Neural crest cell (in vitro differentiated cells): ENCODE measurements around the gene GALNT18. TPM values are rescaled to one million over a fixed set of nuclear protein-coding genes. Genes with fewer than 3 reads are reported as not detected.

Source experiments
- DNase-seq: peaks from one replicate; pipeline ENCODE4 v3.0.0; 2021; ENCODE audit warnings: low read depth, mixed read lengths, low spot score
- H3K27ac Mint-ChIP-seq: one replicate; pipeline ENCODE4 v1.8.0; 2021; ENCODE audit warnings: mild to moderate bottlenecking, mixed read lengths; ENCODE audit not compliant: unreplicated experiment
- H3K27me3 Mint-ChIP-seq: 2 replicates; pipeline ENCODE4 v1.8.0; 2021; ENCODE audit warnings: low read depth, mild to moderate bottlenecking, mixed read lengths
- H3K36me3 Mint-ChIP-seq: 2 replicates; pipeline ENCODE4 v1.8.0; 2021; ENCODE audit warnings: low read depth, mild to moderate bottlenecking, mixed read lengths
- H3K4me1 Mint-ChIP-seq: 2 replicates; pipeline ENCODE4 v1.8.0; 2021; ENCODE audit warnings: mixed read lengths
- H3K4me3 Mint-ChIP-seq: one replicate; pipeline ENCODE4 v1.8.0; 2021; ENCODE audit warnings: mild to moderate bottlenecking, mixed read lengths
- H3K9me3 Mint-ChIP-seq: 2 replicates; pipeline ENCODE4 v1.8.0; 2021; ENCODE audit warnings: mixed read lengths
- total RNA-seq: library from RNA; stranded (reverse); gene quantifications from 2 replicates; pipeline ENCODE4 v1.2.1, GENCODE V29; 2021
- TF ChIP-seq, protein P1 (sequence below): fragments of 200-600 bp; sonication (generic); conservative IDR thresholded peaks from 2 replicates; pipeline ENCODE4 v1.5.0; 2021; ENCODE audit warnings: antibody characterized with exemption, mild to moderate bottlenecking

GALNT18 gene
- total RNA-seq, 1 donor from 2014 or later: 2.8 TPM

DNA sequence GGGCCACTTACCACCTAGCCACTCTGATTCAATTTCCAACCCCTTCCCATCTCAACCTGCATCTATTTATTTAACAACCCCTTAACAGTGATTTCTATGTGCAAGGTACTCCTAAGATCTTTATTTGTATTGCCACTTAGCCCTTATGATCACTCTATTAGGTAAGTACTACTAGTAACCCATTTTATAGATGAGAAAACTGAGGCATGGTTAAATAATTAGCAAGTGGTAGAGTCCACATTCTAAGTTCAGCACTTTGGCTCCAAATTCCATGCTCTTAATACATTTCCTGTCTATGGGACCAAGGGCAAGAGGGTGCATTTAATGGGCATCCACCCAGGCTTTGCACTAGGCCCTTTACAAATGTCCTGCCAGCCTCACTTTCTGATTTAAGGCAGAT, 230.6 kb downstream of the GALNT18 start:
- TF ChIP-seq, protein P1, sequence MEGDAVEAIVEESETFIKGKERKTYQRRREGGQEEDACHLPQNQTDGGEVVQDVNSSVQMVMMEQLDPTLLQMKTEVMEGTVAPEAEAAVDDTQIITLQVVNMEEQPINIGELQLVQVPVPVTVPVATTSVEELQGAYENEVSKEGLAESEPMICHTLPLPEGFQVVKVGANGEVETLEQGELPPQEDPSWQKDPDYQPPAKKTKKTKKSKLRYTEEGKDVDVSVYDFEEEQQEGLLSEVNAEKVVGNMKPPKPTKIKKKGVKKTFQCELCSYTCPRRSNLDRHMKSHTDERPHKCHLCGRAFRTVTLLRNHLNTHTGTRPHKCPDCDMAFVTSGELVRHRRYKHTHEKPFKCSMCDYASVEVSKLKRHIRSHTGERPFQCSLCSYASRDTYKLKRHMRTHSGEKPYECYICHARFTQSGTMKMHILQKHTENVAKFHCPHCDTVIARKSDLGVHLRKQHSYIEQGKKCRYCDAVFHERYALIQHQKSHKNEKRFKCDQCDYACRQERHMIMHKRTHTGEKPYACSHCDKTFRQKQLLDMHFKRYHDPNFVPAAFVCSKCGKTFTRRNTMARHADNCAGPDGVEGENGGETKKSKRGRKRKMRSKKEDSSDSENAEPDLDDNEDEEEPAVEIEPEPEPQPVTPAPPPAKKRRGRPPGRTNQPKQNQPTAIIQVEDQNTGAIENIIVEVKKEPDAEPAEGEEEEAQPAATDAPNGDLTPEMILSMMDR: no peak
- Mint-ChIP-seq H3K4me1 (peaks cover 3% of the 10 kb centered on the region), H3K27ac (no peak overlapping the region), H3K9me3 (no peaks in the 10 kb centered on the region), H3K27me3 (no peaks in the 10 kb centered on the region), H3K36me3 (no peaks in the 10 kb centered on the region), H3K4me3 (no peak overlapping the region)
- no peak for DNase-seq

DNA sequence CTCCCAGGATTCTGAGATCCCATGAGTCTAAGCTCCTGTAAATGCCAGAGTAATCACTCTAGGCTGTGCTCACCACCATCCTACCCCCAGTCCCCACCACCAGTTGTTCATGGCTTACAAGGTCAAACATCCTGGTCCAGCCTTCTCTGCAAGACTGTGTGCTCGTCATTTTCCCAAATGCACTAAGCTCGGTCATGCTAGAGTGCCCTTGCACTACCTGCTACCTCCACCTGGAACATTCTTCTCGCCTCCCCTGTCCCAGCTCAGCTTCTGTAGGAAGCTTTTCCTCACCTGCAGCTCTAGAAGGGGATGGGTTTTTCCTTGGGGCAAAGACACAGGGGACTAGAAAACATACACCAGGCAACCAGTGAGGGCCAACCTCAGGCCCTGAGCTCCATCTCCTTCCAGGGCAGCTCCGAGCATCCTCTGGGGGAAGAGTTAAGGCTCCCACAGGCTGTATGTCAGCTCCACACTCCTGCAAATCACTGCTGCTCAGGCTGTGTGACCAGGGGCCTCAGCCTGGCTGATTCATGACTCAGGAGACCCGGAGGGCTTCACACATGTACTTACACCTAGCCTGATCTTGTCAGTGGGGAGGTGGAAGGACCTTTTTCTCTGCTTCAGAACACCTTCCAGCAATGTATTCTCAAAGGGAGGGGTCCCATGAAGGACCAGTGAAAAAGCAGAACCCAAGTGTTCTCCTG, 231.6 kb downstream of the GALNT18 start:
- TF ChIP-seq, protein P1: no peak
- no peaks in the 10 kb centered on the region for H3K36me3 Mint-ChIP-seq
- DNase-seq: no peak
- H3K4me1 Mint-ChIP-seq: no peaks in the 10 kb centered on the region
- no peak overlapping the region for H3K4me3 Mint-ChIP-seq
- H3K9me3 Mint-ChIP-seq: no peaks in the 10 kb centered on the region
- no peaks in the 10 kb centered on the region for H3K27me3 Mint-ChIP-seq
- H3K27ac Mint-ChIP-seq: no peak overlapping the region

DNA sequence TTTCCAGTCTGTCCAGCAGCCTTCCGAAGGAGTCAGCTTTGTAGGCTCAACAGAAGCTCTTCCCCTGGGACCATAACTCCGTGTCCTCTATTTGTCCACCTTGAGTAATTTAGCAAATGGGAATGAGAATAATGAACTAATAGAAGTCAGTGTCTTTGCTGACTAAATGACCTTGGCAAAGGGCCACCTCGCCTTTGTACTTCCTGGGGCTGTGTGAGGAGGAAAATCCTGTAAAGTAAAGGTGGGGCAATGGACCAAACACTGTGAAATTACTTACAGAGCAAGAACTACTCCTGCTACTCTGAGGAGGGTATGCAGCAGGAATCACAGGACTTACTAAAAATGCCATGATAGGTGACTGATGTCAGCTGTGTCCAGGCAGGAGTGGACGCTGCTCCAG, 232.6 kb downstream of the GALNT18 start:
- Mint-ChIP-seq H3K4me3 (no peak overlapping the region), H3K27me3 (no peaks in the 10 kb centered on the region), H3K4me1 (no peaks in the 10 kb centered on the region), H3K27ac (no peak overlapping the region), H3K36me3 (no peaks in the 10 kb centered on the region), H3K9me3 (no peaks in the 10 kb centered on the region)
- no peak for DNase-seq
- TF ChIP-seq, protein P1: no peak

DNA sequence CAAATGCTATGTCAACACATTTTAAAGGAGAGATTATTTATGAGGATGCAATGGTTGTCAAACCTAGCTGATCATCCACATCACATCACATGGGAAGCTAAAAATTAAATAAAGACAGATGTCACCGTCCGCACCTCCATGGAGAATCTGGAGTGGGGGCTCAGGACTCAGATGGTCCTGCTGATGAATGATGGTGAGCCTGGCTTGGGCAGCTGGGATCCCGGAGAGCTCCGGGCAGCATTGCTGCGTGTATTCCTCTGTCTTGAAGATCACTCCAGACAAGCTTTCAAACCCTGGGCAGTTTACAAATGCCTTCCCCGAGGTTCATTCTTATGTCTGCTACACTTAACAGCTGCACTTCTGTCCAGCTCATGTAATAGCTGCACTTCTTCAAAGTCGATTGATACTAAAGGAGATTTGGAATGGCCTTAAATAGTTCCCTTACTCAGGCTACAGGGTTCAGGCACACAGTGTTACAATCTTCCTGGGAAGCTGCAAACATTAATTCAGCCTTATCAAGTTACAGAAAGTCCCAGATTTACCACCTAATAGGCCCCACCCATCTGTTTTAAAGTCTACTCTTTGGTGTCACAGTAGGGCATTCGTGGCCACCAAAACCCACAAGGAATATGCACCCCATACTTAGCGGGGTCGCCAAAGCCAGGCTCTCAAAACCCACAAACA, 234.0 kb downstream of the GALNT18 start:
- Mint-ChIP-seq H3K27me3 (no peaks in the 10 kb centered on the region), H3K36me3 (no peaks in the 10 kb centered on the region), H3K4me3 (no peak overlapping the region), H3K4me1 (no peaks in the 10 kb centered on the region), H3K27ac (no peak overlapping the region), H3K9me3 (no peaks in the 10 kb centered on the region)
- DNase-seq: no peak
- TF ChIP-seq, protein P1: no peak

DNA sequence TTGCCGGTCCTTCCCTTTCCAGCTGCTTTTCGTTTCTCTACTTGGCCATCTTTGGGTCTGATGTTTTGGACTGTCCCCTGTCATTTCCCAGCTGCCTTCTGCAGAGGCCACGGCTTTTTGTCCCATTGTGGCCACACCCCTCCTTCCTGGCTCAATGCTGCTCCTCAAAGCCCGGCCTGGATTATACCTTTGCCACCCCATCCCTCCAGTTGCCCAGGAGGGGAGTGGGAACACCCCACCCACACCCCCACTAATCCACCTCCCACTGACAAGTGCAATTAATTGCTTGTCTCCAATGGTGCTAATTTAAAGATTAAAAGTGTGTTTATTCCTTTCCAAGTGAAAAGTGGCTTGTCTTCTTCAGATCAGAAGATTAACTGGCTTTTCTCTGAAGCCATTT, 234.6 kb downstream of the GALNT18 start:
- DNase-seq: no peak
- Mint-ChIP-seq H3K4me3 (no peak overlapping the region), H3K4me1 (no peaks in the 10 kb centered on the region), H3K27ac (no peak overlapping the region), H3K9me3 (no peaks in the 10 kb centered on the region), H3K36me3 (no peaks in the 10 kb centered on the region), H3K27me3 (no peaks in the 10 kb centered on the region)
- TF ChIP-seq, protein P1: no peak
